Stimulated activated CD8-positive, alpha-beta memory T cell treated with anti-CD3 and anti-CD28 coated beads, Interleukin-12 subunit alpha, Interleukin-12 subunit beta, amount 100 ng/mL, for 24 hours (primary cell): ENCODE measurements around the gene SUPT4H1.
"Not testable (repeated sequence)": the region's sequence is repeated elsewhere in the genome, so short reads cannot be mapped to it uniquely, and the experiment has no call there.

Experiments
- DNase-seq: peaks from one replicate; pipeline ENCODE4 v3.0.0-alpha.2; 2020; ENCODE audit errors: extremely low read depth

Gene SUPT4H1

GRCh38 chr17:58351831-58352595, at the start of gene SUPT4H1:
SUPT4H1 (minus strand) TSS chr17:58352201; CDS start chr17:58352135, 66 bp downstream.
- DNase-seq: no peak

- DNase-seq: no peak
Observed at GRCh38 chr17:58401287-58401686, 49.3 kb upstream of the SUPT4H1 start.

GRCh38 chr17:58400826-58401225, 48.8 kb upstream of the SUPT4H1 start:
- no peak for DNase-seq

- no peak for DNase-seq
Observed at GRCh38 chr17:58399974-58400373, 48.0 kb upstream of the SUPT4H1 start.

- DNase-seq: no peak
Observed at GRCh38 chr17:58398574-58399266, 46.7 kb upstream of the SUPT4H1 start.

- not testable (repeated sequence) for DNase-seq
Observed at GRCh38 chr17:58397421-58397820, 45.4 kb upstream of the SUPT4H1 start.

GRCh38 chr17:58396173-58396572, 44.2 kb upstream of the SUPT4H1 start:
- DNase-seq: no peak

- no peak for DNase-seq
Observed at GRCh38 chr17:58394534-58395223, 42.7 kb upstream of the SUPT4H1 start.

GRCh38 chr17:58391302-58391984, 39.4 kb upstream of the SUPT4H1 start:
- no peak for DNase-seq

- no peak for DNase-seq
Observed at GRCh38 chr17:58390884-58391283, 38.9 kb upstream of the SUPT4H1 start.

GRCh38 chr17:58388302-58389190, 36.5 kb upstream of the SUPT4H1 start:
- DNase-seq: no peak

GRCh38 chr17:58387834-58388233, 35.8 kb upstream of the SUPT4H1 start:
- DNase-seq: no peak

GRCh38 chr17:58386708-58387107, 34.7 kb upstream of the SUPT4H1 start:
- no peak for DNase-seq

GRCh38 chr17:58385359-58385899, 33.4 kb upstream of the SUPT4H1 start:
- no peak for DNase-seq

GRCh38 chr17:58384897-58385296, 32.9 kb upstream of the SUPT4H1 start:
- DNase-seq: no peak

- no peak for DNase-seq
Observed at GRCh38 chr17:58383892-58384462, 32.0 kb upstream of the SUPT4H1 start.

GRCh38 chr17:58382872-58383242, 30.9 kb upstream of the SUPT4H1 start:
- DNase-seq: no peak

- DNase-seq: no peak
Observed at GRCh38 chr17:58382108-58382871, 30.3 kb upstream of the SUPT4H1 start.

GRCh38 chr17:58381124-58382035, 29.4 kb upstream of the SUPT4H1 start:
- no peak for DNase-seq
